ES-I3 (cell line): Measurements from ENCODE around the gene LAIR1.
"Not testable (repeated sequence)": the region's sequence is repeated elsewhere in the genome, so short reads cannot be mapped to it uniquely, and the experiment has no call there.

Experiments used
- H3K36me3 ChIP-seq: 2 replicates; pipeline ENCODE4 v1.6.1; 2013; ENCODE audit warnings: mild to moderate bottlenecking, low read length, control low read depth, moderate library complexity; ENCODE audit not compliant: insufficient read depth
- H3K4me1 ChIP-seq: 2 replicates; pipeline ENCODE4 v1.6.1; 2013; ENCODE audit warnings: mild to moderate bottlenecking, control low read depth, low read length; ENCODE audit not compliant: insufficient read depth
- H3K9ac ChIP-seq: 2 replicates; pipeline ENCODE4 v1.6.1; 2013; ENCODE audit warnings: low read depth, mild to moderate bottlenecking, low read length, moderate library complexity
- H3K9me3 ChIP-seq: 2 replicates; pipeline ENCODE4 v1.6.1; 2013; ENCODE audit warnings: mild to moderate bottlenecking, low read length, moderate library complexity; ENCODE audit not compliant: control insufficient read depth, insufficient read depth

LAIR1 gene

GRCh38 chr19:54343868-54344267 is 20.9 kb downstream of the LAIR1 start:
- Histone ChIP-seq H3K4me1 (no peaks in the 10 kb centered on the region), H3K9me3 (no peaks in the 10 kb centered on the region), H3K36me3 (no peaks in the 10 kb centered on the region), H3K9ac (no peak overlapping the region)

- H3K9me3 ChIP-seq = no peaks in the 10 kb centered on the region
- no peak overlapping the region for H3K9ac ChIP-seq
- no peaks in the 10 kb centered on the region for H3K36me3 ChIP-seq
- H3K4me1 ChIP-seq = no peaks in the 10 kb centered on the region
Measured at GRCh38 chr19:54341295-54341694, 23.4 kb downstream of the LAIR1 start.

- H3K4me1 ChIP-seq = no peaks in the 10 kb centered on the region
Measured at GRCh38 chr19:54339646-54340358, 24.9 kb downstream of the LAIR1 start.

GRCh38 chr19:54338521-54338920 is 26.2 kb downstream of the LAIR1 start:
- no peaks in the 10 kb centered on the region for H3K4me1 ChIP-seq
- H3K9ac ChIP-seq = no peak overlapping the region
- H3K9me3 ChIP-seq = no peaks in the 10 kb centered on the region
- H3K36me3 ChIP-seq = no peaks in the 10 kb centered on the region

More at GRCh38 chr19:54339646-54340358, 24.9 kb downstream of the LAIR1 start:
- Histone ChIP-seq H3K9ac (no peak overlapping the region), H3K9me3 (no peaks in the 10 kb centered on the region), H3K36me3 (no peaks in the 10 kb centered on the region)

GRCh38 chr19:54337858-54338230 is 26.9 kb downstream of the LAIR1 start:
- H3K36me3 ChIP-seq = no peaks in the 10 kb centered on the region
- H3K4me1 ChIP-seq = no peaks in the 10 kb centered on the region
- no peak overlapping the region for H3K9ac ChIP-seq
- no peaks in the 10 kb centered on the region for H3K9me3 ChIP-seq

- Histone ChIP-seq H3K36me3 (no peaks in the 10 kb centered on the region), H3K4me1 (no peaks in the 10 kb centered on the region), H3K9ac (no peak overlapping the region), H3K9me3 (no peaks in the 10 kb centered on the region)
Measured at GRCh38 chr19:54336893-54337857, 27.6 kb downstream of the LAIR1 start.

GRCh38 chr19:54335979-54336892 is 28.5 kb downstream of the LAIR1 start:
- no peaks in the 10 kb centered on the region for H3K4me1 ChIP-seq
- no peaks in the 10 kb centered on the region for H3K36me3 ChIP-seq
- H3K9me3 ChIP-seq = no peaks in the 10 kb centered on the region
- H3K9ac ChIP-seq = no peak overlapping the region

- peak overlapping the region; percentile 30; the same call in 1 of the 2 replicates for H3K9ac ChIP-seq
Measured at GRCh38 chr19:54335164-54335563, 29.6 kb downstream of the LAIR1 start.

GRCh38 chr19:54333586-54334298 is 31.0 kb downstream of the LAIR1 start:
- H3K9ac ChIP-seq = no peak overlapping the region
- H3K4me1 ChIP-seq = no peaks in the 10 kb centered on the region
- no peaks in the 10 kb centered on the region for H3K36me3 ChIP-seq
- no peaks in the 10 kb centered on the region for H3K9me3 ChIP-seq

More at GRCh38 chr19:54335164-54335563, 29.6 kb downstream of the LAIR1 start:
- Histone ChIP-seq H3K4me1 (no peaks in the 10 kb centered on the region), H3K36me3 (no peaks in the 10 kb centered on the region), H3K9me3 (no peaks in the 10 kb centered on the region)

- Histone ChIP-seq H3K36me3 (no peaks in the 10 kb centered on the region), H3K9ac (no peak overlapping the region), H3K9me3 (no peaks in the 10 kb centered on the region), H3K4me1 (no peaks in the 10 kb centered on the region)
Measured at GRCh38 chr19:54332149-54332548, 32.6 kb downstream of the LAIR1 start.

- no peaks in the 10 kb centered on the region for H3K36me3 ChIP-seq
- no peaks in the 10 kb centered on the region for H3K9me3 ChIP-seq
- no peaks in the 10 kb centered on the region for H3K4me1 ChIP-seq
- no peak overlapping the region for H3K9ac ChIP-seq
Measured at GRCh38 chr19:54331626-54332025, 33.1 kb downstream of the LAIR1 start.

GRCh38 chr19:54329476-54330165 is 35.1 kb downstream of the LAIR1 start:
- Histone ChIP-seq H3K9ac (no peak overlapping the region), H3K36me3 (no peaks in the 10 kb centered on the region), H3K9me3 (no peaks in the 10 kb centered on the region), H3K4me1 (peaks cover 13% of the 10 kb centered on the region)

GRCh38 chr19:54328781-54329180 is 36.0 kb downstream of the LAIR1 start:
- not testable (repeated sequence) for H3K9me3 ChIP-seq
- H3K4me1 ChIP-seq = peaks cover 18% of the 10 kb centered on the region

More at GRCh38 chr19:54328781-54329180, 36.0 kb downstream of the LAIR1 start:
- H3K36me3 ChIP-seq, H3K9ac ChIP-seq: not testable (repeated sequence)
